Measurements from ENCODE around the gene CAMK1.

The CAMK1 gene

DNA sequence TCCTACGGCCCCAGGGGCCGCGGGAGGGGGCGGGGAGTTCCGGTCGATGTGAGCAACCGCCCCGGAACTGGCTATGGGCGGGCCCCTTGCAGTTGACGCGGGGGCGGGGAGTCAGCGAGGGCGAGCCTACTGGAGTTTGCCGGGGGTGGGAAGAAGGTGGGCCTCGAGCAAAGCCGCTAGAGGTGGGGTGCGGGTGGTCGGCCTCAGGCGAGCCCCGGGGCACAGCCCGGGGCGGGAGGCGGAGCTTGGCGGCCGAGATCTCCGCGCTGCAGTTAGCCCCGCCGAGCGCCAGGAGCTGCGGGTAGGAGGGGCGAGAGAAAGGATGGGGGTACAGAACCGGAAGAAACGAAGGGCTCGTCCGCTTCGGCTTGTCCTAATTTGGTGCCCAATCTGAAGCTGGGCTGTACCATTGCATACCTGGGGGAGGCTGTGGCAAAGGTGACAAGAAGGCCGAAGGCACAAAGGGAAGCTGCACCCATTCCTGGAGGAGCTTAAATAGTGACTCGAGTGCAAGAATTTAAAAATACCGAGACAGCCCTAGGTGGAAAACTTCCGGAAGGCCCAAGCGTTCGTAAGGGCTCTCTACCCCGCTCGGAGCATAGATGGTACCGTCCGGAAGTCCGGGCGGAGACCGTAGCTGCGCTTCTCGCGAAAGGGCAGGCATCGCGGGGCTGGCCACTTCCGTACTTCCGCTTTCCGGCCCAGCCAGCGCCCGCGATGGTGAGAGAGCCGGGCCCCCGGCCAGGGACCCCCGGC is 22.8 kb upstream of the CAMK1 start, which contains the start of the genes ARPC4 and TADA3:
ARPC4 (plus strand) TSS at position 678 of the 756 bp plus-strand sequence; CDS start at position 718, 40 bp downstream.
TADA3 (minus strand) TSS at position 69 of the 756 bp plus-strand sequence. CDS start 1,007 bp downstream, outside the sequence.
- no peaks in the 10 kb centered on the region for H3K27me3 ChIP-seq (replicated peaks; ENCODE audit: control insufficient read depth, insufficient read depth, low read length)
- TF ChIP-seq, protein P1, sequence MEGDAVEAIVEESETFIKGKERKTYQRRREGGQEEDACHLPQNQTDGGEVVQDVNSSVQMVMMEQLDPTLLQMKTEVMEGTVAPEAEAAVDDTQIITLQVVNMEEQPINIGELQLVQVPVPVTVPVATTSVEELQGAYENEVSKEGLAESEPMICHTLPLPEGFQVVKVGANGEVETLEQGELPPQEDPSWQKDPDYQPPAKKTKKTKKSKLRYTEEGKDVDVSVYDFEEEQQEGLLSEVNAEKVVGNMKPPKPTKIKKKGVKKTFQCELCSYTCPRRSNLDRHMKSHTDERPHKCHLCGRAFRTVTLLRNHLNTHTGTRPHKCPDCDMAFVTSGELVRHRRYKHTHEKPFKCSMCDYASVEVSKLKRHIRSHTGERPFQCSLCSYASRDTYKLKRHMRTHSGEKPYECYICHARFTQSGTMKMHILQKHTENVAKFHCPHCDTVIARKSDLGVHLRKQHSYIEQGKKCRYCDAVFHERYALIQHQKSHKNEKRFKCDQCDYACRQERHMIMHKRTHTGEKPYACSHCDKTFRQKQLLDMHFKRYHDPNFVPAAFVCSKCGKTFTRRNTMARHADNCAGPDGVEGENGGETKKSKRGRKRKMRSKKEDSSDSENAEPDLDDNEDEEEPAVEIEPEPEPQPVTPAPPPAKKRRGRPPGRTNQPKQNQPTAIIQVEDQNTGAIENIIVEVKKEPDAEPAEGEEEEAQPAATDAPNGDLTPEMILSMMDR (IDR thresholded peaks at IDR 0.05; ENCODE audit: insufficient read depth, low read length, poor library complexity, severe bottlenecking), result no peak
- peaks cover 20% of the 10 kb centered on the region for H3K36me3 ChIP-seq (ENCODE audit: control insufficient read depth, insufficient read depth, low read length)
- peak; percentile 94 for DNase-seq (ENCODE audit: extremely low read depth, insufficient read length)
- H3K4me3 ChIP-seq (replicated peaks; ENCODE audit: low read depth, low read length), result peak within 1 kb of the TSS; percentile 86

DNA sequence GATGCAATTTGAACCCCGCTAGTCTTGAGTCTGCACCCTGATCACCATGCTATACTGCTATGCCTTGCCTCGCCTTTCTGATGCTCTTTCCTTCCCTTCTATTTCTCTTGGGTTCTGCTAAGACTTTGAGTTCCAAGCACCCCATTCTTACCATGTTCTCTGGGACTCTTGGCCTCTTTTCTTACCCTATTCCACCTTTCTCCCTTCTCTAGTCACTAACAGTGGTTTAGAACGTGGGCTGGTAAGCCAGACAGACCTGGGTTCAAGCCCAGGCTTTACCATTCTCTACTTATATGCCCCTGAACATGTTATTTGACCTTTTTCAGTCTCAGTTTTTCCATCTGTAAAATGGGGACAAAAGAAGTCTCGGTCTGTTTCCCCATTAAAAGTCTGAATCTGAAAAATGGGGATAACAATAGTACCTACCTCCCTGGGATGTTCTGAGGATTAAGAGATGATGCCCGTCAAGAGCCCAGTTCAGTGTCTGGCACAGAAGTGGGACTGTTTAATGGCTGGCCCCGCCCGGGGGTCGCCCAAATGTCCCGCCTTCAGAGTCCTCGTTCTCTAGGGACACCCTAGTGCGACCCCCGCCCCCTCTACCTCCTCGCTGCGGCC is 22.1 kb upstream of the CAMK1 start:
- H3K36me3 ChIP-seq (ENCODE audit: control insufficient read depth, insufficient read depth, low read length), result peaks cover 19% of the 10 kb centered on the region
- TF ChIP-seq, protein P1 (IDR thresholded peaks at IDR 0.05; ENCODE audit: insufficient read depth, low read length, poor library complexity, severe bottlenecking), result no peak
- DNase-seq (ENCODE audit: extremely low read depth, insufficient read length), result no peak

DNA sequence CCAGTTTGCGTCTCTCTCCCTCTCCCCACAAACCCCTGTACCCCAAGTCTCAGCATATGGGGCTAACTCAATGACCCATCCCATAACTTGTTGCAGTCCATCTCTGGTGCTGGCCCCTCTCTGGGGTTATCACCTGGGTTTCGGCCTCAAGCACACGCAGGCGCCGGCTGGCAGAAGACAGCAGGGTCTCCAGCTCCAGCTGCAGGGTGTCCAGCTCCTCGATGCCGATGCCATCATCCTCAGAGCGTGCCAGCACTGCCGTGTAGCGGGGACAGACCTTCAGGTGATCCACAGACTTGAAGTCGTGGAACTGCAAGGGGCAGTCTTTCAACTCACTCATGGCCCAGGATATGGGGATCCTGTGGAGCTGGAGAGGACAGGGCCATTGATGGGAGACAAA is 21.4 kb upstream of the CAMK1 start:
- H3K36me3 ChIP-seq (ENCODE audit: control insufficient read depth, insufficient read depth, low read length), result peaks cover 16% of the 10 kb centered on the region

More for the DNA sequence above, 22.1 kb upstream of the CAMK1 start:
- H3K27me3 ChIP-seq (replicated peaks; ENCODE audit: control insufficient read depth, insufficient read depth, low read length), result no peaks in the 10 kb centered on the region
- H3K4me3 ChIP-seq (replicated peaks; ENCODE audit: low read depth, low read length), result peak overlapping the region; percentile 86

DNA sequence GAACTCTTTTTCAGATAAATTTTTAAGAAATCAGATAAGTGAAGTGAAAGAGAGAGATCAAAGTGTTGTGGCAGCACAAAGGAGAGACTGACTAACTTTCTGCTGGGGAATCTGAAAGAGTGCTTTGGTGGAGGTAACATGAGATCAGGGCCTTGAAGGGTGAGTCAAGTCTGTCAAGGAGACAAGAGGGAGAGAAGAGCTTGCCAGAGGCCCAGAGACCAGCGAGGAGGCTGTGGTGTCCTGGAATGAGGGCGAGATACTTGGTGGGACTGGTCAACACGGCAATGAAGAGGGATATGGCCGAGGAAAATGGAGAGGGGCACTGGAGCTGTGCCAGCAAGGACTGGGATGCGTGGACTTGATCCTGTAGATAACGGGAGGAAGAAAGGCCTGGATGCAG is 18.0 kb upstream of the CAMK1 start:
- Histone ChIP-seq H3K36me3 (ENCODE audit: control insufficient read depth, insufficient read depth, low read length) (peaks cover 25% of the 10 kb centered on the region), H3K27me3 (replicated peaks; ENCODE audit: control insufficient read depth, insufficient read depth, low read length) (no peaks in the 10 kb centered on the region), H3K4me3 (replicated peaks; ENCODE audit: low read depth, low read length) (no peak overlapping the region)
- no peak for DNase-seq (ENCODE audit: extremely low read depth, insufficient read length)
- TF ChIP-seq, protein P1 (IDR thresholded peaks at IDR 0.05; ENCODE audit: insufficient read depth, low read length, poor library complexity, severe bottlenecking), result no peak

More for the DNA sequence above, 21.4 kb upstream of the CAMK1 start:
- H3K4me3 ChIP-seq (replicated peaks; ENCODE audit: low read depth, low read length), result peak overlapping the region; percentile 86
- no peaks in the 10 kb centered on the region for H3K27me3 ChIP-seq (replicated peaks; ENCODE audit: control insufficient read depth, insufficient read depth, low read length)
- TF ChIP-seq, protein P1 (IDR thresholded peaks at IDR 0.05; ENCODE audit: insufficient read depth, low read length, poor library complexity, severe bottlenecking), result no peak
- DNase-seq (ENCODE audit: extremely low read depth, insufficient read length), result no peak

DNA sequence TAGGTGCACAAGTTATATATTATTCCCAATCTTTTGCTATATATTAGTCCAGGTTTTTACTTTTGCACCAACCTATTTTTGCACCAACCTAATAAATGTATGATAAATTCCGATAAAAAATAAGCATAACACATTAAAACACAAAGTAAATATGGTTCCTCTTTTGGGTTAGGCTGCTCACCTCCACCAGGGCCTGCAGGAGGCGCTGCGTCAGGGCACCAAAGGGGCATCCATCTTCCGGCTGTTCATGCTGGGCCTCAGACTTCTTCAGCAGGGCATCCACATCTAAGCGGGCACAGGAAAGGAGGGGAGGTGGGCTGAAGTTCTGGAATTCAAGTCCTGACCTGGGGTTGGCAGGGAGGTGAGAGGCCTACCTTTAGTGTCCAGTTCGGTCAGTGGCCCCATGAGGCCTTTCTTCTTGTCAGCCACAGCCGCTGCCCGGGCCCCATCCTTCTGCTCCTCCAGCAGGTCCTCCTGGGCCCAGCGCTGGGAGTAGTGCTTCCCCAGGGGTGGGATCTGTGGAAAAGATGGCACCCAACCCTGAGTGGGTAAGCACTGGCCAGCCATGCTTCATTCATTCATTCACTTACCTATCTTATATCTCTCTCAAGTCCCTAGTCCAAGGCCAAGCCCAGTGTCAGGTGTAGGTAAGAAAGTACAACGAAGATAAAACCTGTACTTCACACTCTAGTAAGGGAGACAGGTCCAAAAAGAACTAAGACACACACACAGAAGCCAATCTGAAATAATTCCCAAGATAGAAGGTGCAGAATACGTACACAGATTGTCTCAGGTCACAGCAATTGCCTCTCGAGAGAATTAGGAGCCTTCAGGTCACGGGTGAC is 17.3 kb upstream of the CAMK1 start:
- TF ChIP-seq, protein P1 (IDR thresholded peaks at IDR 0.05; ENCODE audit: insufficient read depth, low read length, poor library complexity, severe bottlenecking), result peak; percentile 65
- DNase-seq (ENCODE audit: extremely low read depth, insufficient read length), result no peak
- H3K4me3 ChIP-seq (replicated peaks; ENCODE audit: low read depth, low read length), result no peak overlapping the region
- peaks cover 28% of the 10 kb centered on the region for H3K36me3 ChIP-seq (ENCODE audit: control insufficient read depth, insufficient read depth, low read length)
- no peaks in the 10 kb centered on the region for H3K27me3 ChIP-seq (replicated peaks; ENCODE audit: control insufficient read depth, insufficient read depth, low read length)
